WTC11 (cell line): ENCODE measurements around the gene AMN. TPM values are rescaled to one million over a fixed set of nuclear protein-coding genes. Genes with fewer than 3 reads are reported as not detected.

ENCODE experiments used
- ATAC-seq: fragments of 200-7000 bp; cut with Tn5 transposase; 2 replicates; pipeline ENCODE4 v1.10.0; 2021; ENCODE audit warnings: mild to moderate bottlenecking, moderate library complexity
- CTCF ChIA-PET: fragments of 300-600 bp; sonication (Branson Sonifier 250); formaldehyde crosslinking; loops from one replicate; lab custom pipeline; 2021; ENCODE audit warnings: antibody characterized with exemption; lab: Charles Lee
- POLR2A ChIA-PET: fragments of 350-600 bp; sonication (Branson Sonifier 250); formaldehyde crosslinking; loops from one replicate; lab custom pipeline; 2021; ENCODE audit warnings: antibody characterized with exemption; lab: Charles Lee
- DNase-seq: peaks from one replicate; pipeline ENCODE4 v3.0.0; 2021; ENCODE audit warnings: low spot score
- H3K27ac Mint-ChIP-seq: 2 replicates; pipeline ENCODE4 v1.8.0; 2021; ENCODE audit warnings: mixed read lengths
- H3K27me3 Mint-ChIP-seq: 2 replicates; pipeline ENCODE4 v1.8.0; 2021; ENCODE audit warnings: low read depth, mild to moderate bottlenecking, moderate library complexity, mixed read lengths
- H3K36me3 Mint-ChIP-seq: 2 replicates; pipeline ENCODE4 v1.8.0; 2021; ENCODE audit warnings: mixed read lengths
- H3K4me1 Mint-ChIP-seq: 2 replicates; pipeline ENCODE4 v1.8.0; 2022; ENCODE audit warnings: mixed read lengths
- H3K4me3 Mint-ChIP-seq: 2 replicates; pipeline ENCODE4 v1.8.0; 2021; ENCODE audit warnings: mild to moderate bottlenecking, moderate library complexity, mixed read lengths
- H3K9me3 Mint-ChIP-seq: 2 replicates; pipeline ENCODE4 v1.8.0; 2021; ENCODE audit warnings: mixed read lengths
- MXD4 ChIP-seq: fragments of 250-450 bp; sonication (Bioruptor Pico); IDR thresholded peaks from 2 replicates; pipeline ENCODE4 v1.8.0; 2021; ENCODE audit warnings: mild to moderate bottlenecking, moderate library complexity, borderline replicate concordance
- NR3C1 ChIP-seq: sonication (generic); formaldehyde crosslinking; conservative IDR thresholded peaks from 2 replicates; pipeline ENCODE4 v1.8.1; 2023; ENCODE audit warnings: low read depth, mild to moderate bottlenecking, missing genetic modification reagents
- OVOL2 ChIP-seq: fragments of 250-450 bp; sonication (Bioruptor Pico); IDR thresholded peaks from 2 replicates; pipeline ENCODE4 v1.9.0; 2021; ENCODE audit warnings: mild to moderate bottlenecking, borderline replicate concordance
- RELA ChIP-seq: sonication (generic); formaldehyde crosslinking; IDR thresholded peaks from 2 replicates; pipeline ENCODE4 v1.8.1; 2022; ENCODE audit warnings: missing genetic modification reagents, mild to moderate bottlenecking, borderline replicate concordance
- TEAD4 ChIP-seq: sonication (generic); formaldehyde crosslinking; IDR thresholded peaks from 2 replicates; pipeline ENCODE4 v1.8.0; 2022; ENCODE audit warnings: mild to moderate bottlenecking, missing genetic modification reagents
- ZNF317 ChIP-seq: sonication (generic); formaldehyde crosslinking; IDR thresholded peaks from 2 replicates; pipeline ENCODE4 v1.8.1; 2023; ENCODE audit warnings: low read depth, mild to moderate bottlenecking, moderate library complexity, missing genetic modification reagents, borderline replicate concordance
- ZNF396 ChIP-seq: fragments of 250-450 bp; sonication (Bioruptor Pico); IDR thresholded peaks from 2 replicates; pipeline ENCODE4 v1.8.0; 2021; ENCODE audit warnings: mild to moderate bottlenecking, moderate library complexity, borderline replicate concordance
- ZNF416 ChIP-seq: fragments of 250-450 bp; sonication (Bioruptor Pico); IDR thresholded peaks from 2 replicates; pipeline ENCODE4 v1.9.0; 2021; ENCODE audit warnings: mild to moderate bottlenecking, inconsistent platforms
- total RNA-seq: library from RNA; stranded (reverse); gene quantifications from 3 replicates; pipeline ENCODE4 v1.2.3, GENCODE V29; 2021
- TF ChIP-seq, protein P1 (sequence below): sonication (generic); formaldehyde crosslinking; IDR thresholded peaks from 2 replicates; pipeline ENCODE4 v1.8.0; 2022; ENCODE audit warnings: missing genetic modification reagents
- TF ChIP-seq, protein P2 (sequence below): sonication (generic); formaldehyde crosslinking; IDR thresholded peaks from 2 replicates; pipeline ENCODE4 v1.8.1; 2023; ENCODE audit warnings: mild to moderate bottlenecking, missing genetic modification reagents
- TF ChIP-seq, protein P3 (sequence below): sonication (generic); formaldehyde crosslinking; IDR thresholded peaks from 2 replicates; pipeline ENCODE4 v1.8.0; 2022; ENCODE audit warnings: mild to moderate bottlenecking, missing genetic modification reagents
- TF ChIP-seq, protein P4 (sequence below): sonication (generic); formaldehyde crosslinking; IDR thresholded peaks from 2 replicates; pipeline ENCODE4 v1.8.1; 2023; ENCODE audit warnings: mild to moderate bottlenecking, missing genetic modification reagents, moderate library complexity
- TF ChIP-seq, protein P5 (sequence below): sonication (generic); formaldehyde crosslinking; IDR thresholded peaks from 2 replicates; pipeline ENCODE4 v1.8.1; 2023; ENCODE audit warnings: mild to moderate bottlenecking, missing genetic modification reagents, moderate library complexity
- TF ChIP-seq, protein P6 (sequence below): sonication (generic); formaldehyde crosslinking; IDR thresholded peaks from 2 replicates; pipeline ENCODE4 v1.8.0; 2023; ENCODE audit warnings: missing genetic modification reagents, mild to moderate bottlenecking, borderline replicate concordance
- TF ChIP-seq, protein P7 (sequence below): fragments of 250-450 bp; sonication (Bioruptor Pico); IDR thresholded peaks from 2 replicates; pipeline ENCODE4 v1.9.0; 2021; ENCODE audit warnings: mild to moderate bottlenecking
- TF ChIP-seq, protein P8 (sequence below): fragments of 250-450 bp; sonication (Bioruptor Pico); IDR thresholded peaks from 2 replicates; pipeline ENCODE4 v1.9.0; 2021; ENCODE audit warnings: mild to moderate bottlenecking

Gene AMN
- total RNA-seq, 1 experiment from 2014 or later, result 2.8 TPM

DNA sequence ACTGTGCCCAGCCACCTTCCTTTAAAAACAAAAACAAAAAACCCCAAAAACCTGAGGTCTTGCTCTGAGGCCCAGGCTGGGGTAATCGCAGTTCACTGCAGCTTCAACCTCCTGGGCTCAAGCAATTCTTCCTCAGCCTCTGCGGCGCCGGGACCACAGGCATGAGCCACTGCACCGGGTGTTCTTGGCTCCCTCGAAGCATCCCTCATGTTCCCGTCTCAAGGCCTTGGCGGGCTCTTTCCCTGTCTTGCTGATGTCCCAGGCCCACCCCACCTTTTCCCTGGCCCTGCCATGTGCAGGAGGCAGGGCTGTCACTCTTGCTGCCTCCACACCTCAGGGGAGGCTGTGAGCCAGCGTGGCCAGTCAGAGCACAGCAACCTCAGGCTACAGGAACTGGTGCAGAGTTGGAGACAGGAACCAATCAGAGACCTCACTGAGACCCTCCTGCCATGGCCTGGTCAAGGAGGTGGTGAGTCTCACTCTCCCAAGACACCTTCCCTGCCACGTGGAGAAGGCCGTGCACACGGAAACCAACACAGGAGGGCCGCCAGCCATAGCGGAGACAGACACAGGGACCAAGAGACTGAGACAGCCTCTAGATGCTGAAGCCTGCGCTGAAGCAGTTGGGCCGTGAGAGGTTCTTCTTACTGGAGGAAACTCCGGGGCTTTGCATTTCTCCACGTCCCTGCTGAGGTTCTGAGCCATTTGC, 6.0 kb upstream of the AMN start (continued):
- TF ChIP-seq ZNF317 (CRISPR knock-in tag) (no peak), TEAD4 (CRISPR knock-in tag) (no peak)
- TF ChIP-seq, protein P1, sequence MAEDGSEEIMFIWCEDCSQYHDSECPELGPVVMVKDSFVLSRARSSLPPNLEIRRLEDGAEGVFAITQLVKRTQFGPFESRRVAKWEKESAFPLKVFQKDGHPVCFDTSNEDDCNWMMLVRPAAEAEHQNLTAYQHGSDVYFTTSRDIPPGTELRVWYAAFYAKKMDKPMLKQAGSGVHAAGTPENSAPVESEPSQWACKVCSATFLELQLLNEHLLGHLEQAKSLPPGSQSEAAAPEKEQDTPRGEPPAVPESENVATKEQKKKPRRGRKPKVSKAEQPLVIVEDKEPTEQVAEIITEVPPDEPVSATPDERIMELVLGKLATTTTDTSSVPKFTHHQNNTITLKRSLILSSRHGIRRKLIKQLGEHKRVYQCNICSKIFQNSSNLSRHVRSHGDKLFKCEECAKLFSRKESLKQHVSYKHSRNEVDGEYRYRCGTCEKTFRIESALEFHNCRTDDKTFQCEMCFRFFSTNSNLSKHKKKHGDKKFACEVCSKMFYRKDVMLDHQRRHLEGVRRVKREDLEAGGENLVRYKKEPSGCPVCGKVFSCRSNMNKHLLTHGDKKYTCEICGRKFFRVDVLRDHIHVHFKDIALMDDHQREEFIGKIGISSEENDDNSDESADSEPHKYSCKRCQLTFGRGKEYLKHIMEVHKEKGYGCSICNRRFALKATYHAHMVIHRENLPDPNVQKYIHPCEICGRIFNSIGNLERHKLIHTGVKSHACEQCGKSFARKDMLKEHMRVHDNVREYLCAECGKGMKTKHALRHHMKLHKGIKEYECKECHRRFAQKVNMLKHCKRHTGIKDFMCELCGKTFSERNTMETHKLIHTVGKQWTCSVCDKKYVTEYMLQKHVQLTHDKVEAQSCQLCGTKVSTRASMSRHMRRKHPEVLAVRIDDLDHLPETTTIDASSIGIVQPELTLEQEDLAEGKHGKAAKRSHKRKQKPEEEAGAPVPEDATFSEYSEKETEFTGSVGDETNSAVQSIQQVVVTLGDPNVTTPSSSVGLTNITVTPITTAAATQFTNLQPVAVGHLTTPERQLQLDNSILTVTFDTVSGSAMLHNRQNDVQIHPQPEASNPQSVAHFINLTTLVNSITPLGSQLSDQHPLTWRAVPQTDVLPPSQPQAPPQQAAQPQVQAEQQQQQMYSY, result no peak
- TF ChIP-seq, protein P2, sequence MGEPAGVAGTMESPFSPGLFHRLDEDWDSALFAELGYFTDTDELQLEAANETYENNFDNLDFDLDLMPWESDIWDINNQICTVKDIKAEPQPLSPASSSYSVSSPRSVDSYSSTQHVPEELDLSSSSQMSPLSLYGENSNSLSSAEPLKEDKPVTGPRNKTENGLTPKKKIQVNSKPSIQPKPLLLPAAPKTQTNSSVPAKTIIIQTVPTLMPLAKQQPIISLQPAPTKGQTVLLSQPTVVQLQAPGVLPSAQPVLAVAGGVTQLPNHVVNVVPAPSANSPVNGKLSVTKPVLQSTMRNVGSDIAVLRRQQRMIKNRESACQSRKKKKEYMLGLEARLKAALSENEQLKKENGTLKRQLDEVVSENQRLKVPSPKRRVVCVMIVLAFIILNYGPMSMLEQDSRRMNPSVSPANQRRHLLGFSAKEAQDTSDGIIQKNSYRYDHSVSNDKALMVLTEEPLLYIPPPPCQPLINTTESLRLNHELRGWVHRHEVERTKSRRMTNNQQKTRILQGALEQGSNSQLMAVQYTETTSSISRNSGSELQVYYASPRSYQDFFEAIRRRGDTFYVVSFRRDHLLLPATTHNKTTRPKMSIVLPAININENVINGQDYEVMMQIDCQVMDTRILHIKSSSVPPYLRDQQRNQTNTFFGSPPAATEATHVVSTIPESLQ (CRISPR knock-in tag), result no peak

DNA sequence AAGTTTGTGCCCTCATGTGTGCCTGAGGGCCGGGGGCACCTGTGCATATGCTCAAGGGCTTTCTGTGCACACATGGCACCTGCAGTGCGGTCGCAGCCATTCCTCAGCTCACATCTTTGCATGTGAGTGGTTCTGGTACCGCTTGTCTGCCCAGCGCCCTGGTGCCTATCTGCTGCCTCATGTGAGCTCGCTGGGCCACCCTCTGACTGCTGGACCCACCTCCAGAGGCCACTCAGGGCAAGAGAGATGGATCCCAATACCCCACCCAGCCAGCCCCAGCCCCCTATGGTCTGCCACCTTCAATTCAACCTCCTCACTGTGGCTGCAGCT, 5.4 kb upstream of the AMN start:
- no peak overlapping the region for H3K27ac Mint-ChIP-seq
- no peaks in the 10 kb centered on the region for H3K9me3 Mint-ChIP-seq
- no peaks in the 10 kb centered on the region for H3K27me3 Mint-ChIP-seq
- no peak for DNase-seq
- ChIA-PET CTCF (interaction anchor here (0.7 to 2.7 kb wide), 6 partner anchors 132 to 392 kb away, joined by 3 to 14 read pairs (median 4); no protein-coding TSS in a partner anchor), POLR2A (no interaction called here)
- H3K4me3 Mint-ChIP-seq, result no peak overlapping the region
- no peak for ATAC-seq
- H3K36me3 Mint-ChIP-seq, result no peaks in the 10 kb centered on the region
- TF ChIP-seq, protein P3, sequence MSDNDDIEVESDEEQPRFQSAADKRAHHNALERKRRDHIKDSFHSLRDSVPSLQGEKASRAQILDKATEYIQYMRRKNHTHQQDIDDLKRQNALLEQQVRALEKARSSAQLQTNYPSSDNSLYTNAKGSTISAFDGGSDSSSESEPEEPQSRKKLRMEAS, result no peak
- TF ChIP-seq, protein P4, sequence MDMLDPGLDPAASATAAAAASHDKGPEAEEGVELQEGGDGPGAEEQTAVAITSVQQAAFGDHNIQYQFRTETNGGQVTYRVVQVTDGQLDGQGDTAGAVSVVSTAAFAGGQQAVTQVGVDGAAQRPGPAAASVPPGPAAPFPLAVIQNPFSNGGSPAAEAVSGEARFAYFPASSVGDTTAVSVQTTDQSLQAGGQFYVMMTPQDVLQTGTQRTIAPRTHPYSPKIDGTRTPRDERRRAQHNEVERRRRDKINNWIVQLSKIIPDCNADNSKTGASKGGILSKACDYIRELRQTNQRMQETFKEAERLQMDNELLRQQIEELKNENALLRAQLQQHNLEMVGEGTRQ (CRISPR knock-in tag), result no peak
- no peak for TF ChIP-seq MXD4 (CRISPR knock-in tag)
- TF ChIP-seq, protein P5, sequence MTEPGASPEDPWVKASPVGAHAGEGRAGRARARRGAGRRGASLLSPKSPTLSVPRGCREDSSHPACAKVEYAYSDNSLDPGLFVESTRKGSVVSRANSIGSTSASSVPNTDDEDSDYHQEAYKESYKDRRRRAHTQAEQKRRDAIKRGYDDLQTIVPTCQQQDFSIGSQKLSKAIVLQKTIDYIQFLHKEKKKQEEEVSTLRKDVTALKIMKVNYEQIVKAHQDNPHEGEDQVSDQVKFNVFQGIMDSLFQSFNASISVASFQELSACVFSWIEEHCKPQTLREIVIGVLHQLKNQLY (CRISPR knock-in tag), result no peak
- TF ChIP-seq OVOL2 (CRISPR knock-in tag), result no peak
- TF ChIP-seq, protein P6, sequence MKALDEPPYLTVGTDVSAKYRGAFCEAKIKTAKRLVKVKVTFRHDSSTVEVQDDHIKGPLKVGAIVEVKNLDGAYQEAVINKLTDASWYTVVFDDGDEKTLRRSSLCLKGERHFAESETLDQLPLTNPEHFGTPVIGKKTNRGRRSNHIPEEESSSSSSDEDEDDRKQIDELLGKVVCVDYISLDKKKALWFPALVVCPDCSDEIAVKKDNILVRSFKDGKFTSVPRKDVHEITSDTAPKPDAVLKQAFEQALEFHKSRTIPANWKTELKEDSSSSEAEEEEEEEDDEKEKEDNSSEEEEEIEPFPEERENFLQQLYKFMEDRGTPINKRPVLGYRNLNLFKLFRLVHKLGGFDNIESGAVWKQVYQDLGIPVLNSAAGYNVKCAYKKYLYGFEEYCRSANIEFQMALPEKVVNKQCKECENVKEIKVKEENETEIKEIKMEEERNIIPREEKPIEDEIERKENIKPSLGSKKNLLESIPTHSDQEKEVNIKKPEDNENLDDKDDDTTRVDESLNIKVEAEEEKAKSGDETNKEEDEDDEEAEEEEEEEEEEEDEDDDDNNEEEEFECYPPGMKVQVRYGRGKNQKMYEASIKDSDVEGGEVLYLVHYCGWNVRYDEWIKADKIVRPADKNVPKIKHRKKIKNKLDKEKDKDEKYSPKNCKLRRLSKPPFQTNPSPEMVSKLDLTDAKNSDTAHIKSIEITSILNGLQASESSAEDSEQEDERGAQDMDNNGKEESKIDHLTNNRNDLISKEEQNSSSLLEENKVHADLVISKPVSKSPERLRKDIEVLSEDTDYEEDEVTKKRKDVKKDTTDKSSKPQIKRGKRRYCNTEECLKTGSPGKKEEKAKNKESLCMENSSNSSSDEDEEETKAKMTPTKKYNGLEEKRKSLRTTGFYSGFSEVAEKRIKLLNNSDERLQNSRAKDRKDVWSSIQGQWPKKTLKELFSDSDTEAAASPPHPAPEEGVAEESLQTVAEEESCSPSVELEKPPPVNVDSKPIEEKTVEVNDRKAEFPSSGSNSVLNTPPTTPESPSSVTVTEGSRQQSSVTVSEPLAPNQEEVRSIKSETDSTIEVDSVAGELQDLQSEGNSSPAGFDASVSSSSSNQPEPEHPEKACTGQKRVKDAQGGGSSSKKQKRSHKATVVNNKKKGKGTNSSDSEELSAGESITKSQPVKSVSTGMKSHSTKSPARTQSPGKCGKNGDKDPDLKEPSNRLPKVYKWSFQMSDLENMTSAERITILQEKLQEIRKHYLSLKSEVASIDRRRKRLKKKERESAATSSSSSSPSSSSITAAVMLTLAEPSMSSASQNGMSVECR (CRISPR knock-in tag), result no peak
- TF ChIP-seq ZNF416, result no peak
- TF ChIP-seq NR3C1 (CRISPR knock-in tag), result no peak
- TF ChIP-seq, protein P7, sequence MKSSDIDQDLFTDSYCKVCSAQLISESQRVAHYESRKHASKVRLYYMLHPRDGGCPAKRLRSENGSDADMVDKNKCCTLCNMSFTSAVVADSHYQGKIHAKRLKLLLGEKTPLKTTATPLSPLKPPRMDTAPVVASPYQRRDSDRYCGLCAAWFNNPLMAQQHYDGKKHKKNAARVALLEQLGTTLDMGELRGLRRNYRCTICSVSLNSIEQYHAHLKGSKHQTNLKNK (CRISPR knock-in tag), result no peak
- TF ChIP-seq RELA (CRISPR knock-in tag), result no peak
- TF ChIP-seq, protein P8, sequence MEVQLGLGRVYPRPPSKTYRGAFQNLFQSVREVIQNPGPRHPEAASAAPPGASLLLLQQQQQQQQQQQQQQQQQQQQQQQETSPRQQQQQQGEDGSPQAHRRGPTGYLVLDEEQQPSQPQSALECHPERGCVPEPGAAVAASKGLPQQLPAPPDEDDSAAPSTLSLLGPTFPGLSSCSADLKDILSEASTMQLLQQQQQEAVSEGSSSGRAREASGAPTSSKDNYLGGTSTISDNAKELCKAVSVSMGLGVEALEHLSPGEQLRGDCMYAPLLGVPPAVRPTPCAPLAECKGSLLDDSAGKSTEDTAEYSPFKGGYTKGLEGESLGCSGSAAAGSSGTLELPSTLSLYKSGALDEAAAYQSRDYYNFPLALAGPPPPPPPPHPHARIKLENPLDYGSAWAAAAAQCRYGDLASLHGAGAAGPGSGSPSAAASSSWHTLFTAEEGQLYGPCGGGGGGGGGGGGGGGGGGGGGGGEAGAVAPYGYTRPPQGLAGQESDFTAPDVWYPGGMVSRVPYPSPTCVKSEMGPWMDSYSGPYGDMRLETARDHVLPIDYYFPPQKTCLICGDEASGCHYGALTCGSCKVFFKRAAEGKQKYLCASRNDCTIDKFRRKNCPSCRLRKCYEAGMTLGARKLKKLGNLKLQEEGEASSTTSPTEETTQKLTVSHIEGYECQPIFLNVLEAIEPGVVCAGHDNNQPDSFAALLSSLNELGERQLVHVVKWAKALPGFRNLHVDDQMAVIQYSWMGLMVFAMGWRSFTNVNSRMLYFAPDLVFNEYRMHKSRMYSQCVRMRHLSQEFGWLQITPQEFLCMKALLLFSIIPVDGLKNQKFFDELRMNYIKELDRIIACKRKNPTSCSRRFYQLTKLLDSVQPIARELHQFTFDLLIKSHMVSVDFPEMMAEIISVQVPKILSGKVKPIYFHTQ (CRISPR knock-in tag), result no peak
- no peak for TF ChIP-seq ZNF396
- TF ChIP-seq, all 79 proteins: peak for 0
- no peaks in the 10 kb centered on the region for H3K4me1 Mint-ChIP-seq
